Fibroblast of lung (primary cell): Measurements from ENCODE around the gene PLAC8.

ENCODE experiments used
- EZH2 ChIP-seq: IDR thresholded peaks from 2 replicates; pipeline ENCODE4 v1.5.1; 2012; ENCODE audit warnings: low read length, control low read depth, mild to moderate bottlenecking; ENCODE audit errors: missing control alignments
- TF ChIP-seq, protein P1 (sequence below), 2 donors: IDR thresholded peaks in 1 of 2; conservative IDR thresholded peaks in 1 of 2; 1 replicate in 1 of 2; 2 replicates in 1 of 2; pipeline ENCODE4 v1.5.1; 2011 to 2012; ENCODE audit warnings: low read length in 2 of 2, control low read depth in 1 of 2, inconsistent platforms in 1 of 2, low read depth in 1 of 2, mild to moderate bottlenecking in 1 of 2

DNA sequence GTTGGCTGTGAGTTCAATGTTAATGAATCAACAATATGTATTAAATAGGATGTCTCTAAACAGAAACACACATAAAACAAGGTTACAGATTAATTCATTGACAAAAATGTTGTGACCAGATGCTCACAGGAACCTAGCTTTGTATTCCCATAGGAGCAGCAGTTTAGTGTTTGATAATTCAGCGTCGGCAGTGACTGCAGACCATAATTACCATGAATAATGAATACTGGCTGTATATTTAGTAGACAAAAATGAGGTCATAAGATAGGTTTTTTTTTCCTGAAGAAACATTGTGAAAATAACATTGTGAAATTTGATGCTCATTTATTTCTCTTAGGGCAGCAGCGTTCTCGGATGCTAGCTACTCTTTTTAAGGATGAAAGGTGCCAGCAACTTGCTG, 51.8 kb downstream of the PLAC8 start:
- TF ChIP-seq, protein P1, sequence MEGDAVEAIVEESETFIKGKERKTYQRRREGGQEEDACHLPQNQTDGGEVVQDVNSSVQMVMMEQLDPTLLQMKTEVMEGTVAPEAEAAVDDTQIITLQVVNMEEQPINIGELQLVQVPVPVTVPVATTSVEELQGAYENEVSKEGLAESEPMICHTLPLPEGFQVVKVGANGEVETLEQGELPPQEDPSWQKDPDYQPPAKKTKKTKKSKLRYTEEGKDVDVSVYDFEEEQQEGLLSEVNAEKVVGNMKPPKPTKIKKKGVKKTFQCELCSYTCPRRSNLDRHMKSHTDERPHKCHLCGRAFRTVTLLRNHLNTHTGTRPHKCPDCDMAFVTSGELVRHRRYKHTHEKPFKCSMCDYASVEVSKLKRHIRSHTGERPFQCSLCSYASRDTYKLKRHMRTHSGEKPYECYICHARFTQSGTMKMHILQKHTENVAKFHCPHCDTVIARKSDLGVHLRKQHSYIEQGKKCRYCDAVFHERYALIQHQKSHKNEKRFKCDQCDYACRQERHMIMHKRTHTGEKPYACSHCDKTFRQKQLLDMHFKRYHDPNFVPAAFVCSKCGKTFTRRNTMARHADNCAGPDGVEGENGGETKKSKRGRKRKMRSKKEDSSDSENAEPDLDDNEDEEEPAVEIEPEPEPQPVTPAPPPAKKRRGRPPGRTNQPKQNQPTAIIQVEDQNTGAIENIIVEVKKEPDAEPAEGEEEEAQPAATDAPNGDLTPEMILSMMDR (conservative IDR thresholded peaks at IDR 0.05 in 1 of 2, IDR thresholded peaks at IDR 0.05 in 1 of 2; ENCODE audit: low read depth in 1 of 2, low read length in 2 of 2), result no peak
- no peak for TF ChIP-seq EZH2
